Mesodermal cell (in vitro differentiated cells): ENCODE data around the gene ADARB2.

Source experiments
- H3K27ac ChIP-seq: 2 replicates; pipeline ENCODE4 v1.7.0; 2013; ENCODE audit warnings: mild to moderate bottlenecking, low read depth, low read length, moderate library complexity; ENCODE audit not compliant: severe bottlenecking
- H3K36me3 ChIP-seq: 2 replicates; pipeline ENCODE4 v1.7.1; 2013; ENCODE audit warnings: mild to moderate bottlenecking, low read length, moderate library complexity; ENCODE audit not compliant: control insufficient read depth, insufficient read depth
- H3K4me1 ChIP-seq: one replicate; pipeline ENCODE4 v1.7.1; 2013; ENCODE audit warnings: mild to moderate bottlenecking, low read length; ENCODE audit not compliant: insufficient read depth, control insufficient read depth, poor library complexity, severe bottlenecking
- H3K4me3 ChIP-seq: 2 replicates; pipeline ENCODE4 v1.7.0; 2013; ENCODE audit warnings: low read length, control low read depth, mild to moderate bottlenecking; ENCODE audit not compliant: insufficient read depth, poor library complexity, severe bottlenecking; ENCODE audit errors: extremely low read depth
- H3K9me3 ChIP-seq: 2 replicates; pipeline ENCODE4 v1.7.1; 2013; ENCODE audit warnings: mild to moderate bottlenecking, low read length, moderate library complexity; ENCODE audit not compliant: control insufficient read depth
- WGBS, 2 experiments: methylation state at CpG; one replicate each; pipeline ENCODE4 v1.1.5; 2013; ENCODE audit warnings: missing lambda C conversion rate in 2 of 2; ENCODE audit not compliant: insufficient coverage in 2 of 2; 5-methylcytosine and 5-hydroxymethylcytosine counted together

ADARB2 gene

GRCh38 chr10:1316809-1317143 lies 420.5 kb downstream of the ADARB2 start:
- H3K4me3 ChIP-seq, result no peak overlapping the region
- no peaks in the 10 kb centered on the region for H3K36me3 ChIP-seq
- no peaks in the 10 kb centered on the region for H3K4me1 ChIP-seq
- WGBS, 2 experiments, result 89 to 93% methylated on average over 6 to 8 of the region's 8 CpGs
- no peak overlapping the region for H3K27ac ChIP-seq
- no peaks in the 10 kb centered on the region for H3K9me3 ChIP-seq

GRCh38 chr10:1316121-1316808 lies 421.1 kb downstream of the ADARB2 start:
- Histone ChIP-seq H3K36me3 (no peaks in the 10 kb centered on the region), H3K27ac (no peak overlapping the region), H3K4me1 (no peaks in the 10 kb centered on the region), H3K9me3 (no peaks in the 10 kb centered on the region), H3K4me3 (no peak overlapping the region)
- WGBS, 2 experiments, result 87 to 91% methylated on average over 13 of the region's 16 CpGs

GRCh38 chr10:1315178-1315577 lies 422.1 kb downstream of the ADARB2 start:
- Histone ChIP-seq H3K27ac (no peak overlapping the region), H3K4me3 (no peak overlapping the region), H3K36me3 (no peaks in the 10 kb centered on the region), H3K9me3 (no peaks in the 10 kb centered on the region), H3K4me1 (no peaks in the 10 kb centered on the region)
- 85 to 91% methylated on average over 5 to 9 of the region's 10 CpGs for WGBS, 2 experiments

- Histone ChIP-seq H3K4me1 (no peaks in the 10 kb centered on the region), H3K4me3 (no peak overlapping the region), H3K36me3 (no peaks in the 10 kb centered on the region), H3K27ac (no peak overlapping the region), H3K9me3 (no peaks in the 10 kb centered on the region)
- 90 to 92% methylated on average over 2 to 6 of the region's 7 CpGs for WGBS, 2 experiments
Measured at GRCh38 chr10:1311726-1312125, 425.6 kb downstream of the ADARB2 start.

GRCh38 chr10:1310271-1310789 lies 427.0 kb downstream of the ADARB2 start:
- 41 to 53% methylated on average over 3 to 4 of the region's 9 CpGs for WGBS, 2 experiments
- Histone ChIP-seq H3K9me3 (no peaks in the 10 kb centered on the region), H3K4me1 (no peaks in the 10 kb centered on the region), H3K36me3 (no peaks in the 10 kb centered on the region), H3K4me3 (no peak overlapping the region), H3K27ac (no peak overlapping the region)

GRCh38 chr10:1309617-1310270 lies 427.6 kb downstream of the ADARB2 start:
- no peaks in the 10 kb centered on the region for H3K9me3 ChIP-seq
- no peak overlapping the region for H3K4me3 ChIP-seq
- no peak overlapping the region for H3K27ac ChIP-seq
- no peaks in the 10 kb centered on the region for H3K36me3 ChIP-seq
- no peaks in the 10 kb centered on the region for H3K4me1 ChIP-seq
- 45 to 47% methylated on average over 7 of the region's 7 CpGs for WGBS, 2 experiments

GRCh38 chr10:1308962-1309616 lies 428.2 kb downstream of the ADARB2 start:
- no peak overlapping the region for H3K27ac ChIP-seq
- no peaks in the 10 kb centered on the region for H3K36me3 ChIP-seq
- 83 to 90% methylated on average over 5 to 6 of the region's 8 CpGs for WGBS, 2 experiments

GRCh38 chr10:1308173-1308961 lies 429.0 kb downstream of the ADARB2 start:
- Histone ChIP-seq H3K36me3 (no peaks in the 10 kb centered on the region), H3K4me3 (no peak overlapping the region), H3K4me1 (no peaks in the 10 kb centered on the region), H3K9me3 (no peaks in the 10 kb centered on the region), H3K27ac (no peak overlapping the region)
- WGBS, 2 experiments, result 100% methylated on average over 1 to 4 of the region's 4 CpGs

More at GRCh38 chr10:1308962-1309616, 428.2 kb downstream of the ADARB2 start:
- H3K4me1 ChIP-seq, result no peaks in the 10 kb centered on the region
- no peak overlapping the region for H3K4me3 ChIP-seq
- no peaks in the 10 kb centered on the region for H3K9me3 ChIP-seq

- no peaks in the 10 kb centered on the region for H3K36me3 ChIP-seq
- WGBS, 2 experiments, result 70 to 82% methylated on average over 1 of the region's 5 CpGs
- no peak overlapping the region for H3K27ac ChIP-seq
- peaks cover 1% of the 10 kb centered on the region for H3K9me3 ChIP-seq
- H3K4me3 ChIP-seq, result no peak overlapping the region
- H3K4me1 ChIP-seq, result no peaks in the 10 kb centered on the region
Measured at GRCh38 chr10:1301143-1301542, 436.2 kb downstream of the ADARB2 start.

GRCh38 chr10:1300218-1300617 lies 437.1 kb downstream of the ADARB2 start:
- Histone ChIP-seq H3K4me3 (no peak overlapping the region), H3K36me3 (no peaks in the 10 kb centered on the region), H3K4me1 (no peaks in the 10 kb centered on the region), H3K27ac (no peak overlapping the region), H3K9me3 (peaks cover 6% of the 10 kb centered on the region)
- 77 to 81% methylated on average over 5 to 6 of the region's 6 CpGs for WGBS, 2 experiments
